ENCODE measurements around the gene CCDC47. TPM values are rescaled to one million over a fixed set of nuclear protein-coding genes. Genes with fewer than 3 reads are reported as not detected.

CCDC47 gene
- total RNA-seq, 1 experiment from 2014 or later: 117 TPM

GRCh38 chr17:63785556-63785955, 12.2 kb upstream of the CCDC47 start:
- ChIA-PET CTCF (interaction anchor here (1.3 kb wide), 1 partner anchor 49 kb away, joined by 4 read pairs; no protein-coding TSS in a partner anchor), RAD21 (ENCODE audit: low non-redundant PET in 1 of 2, low total read pairs in 2 of 2, uncharacterized antibody in 2 of 2, unreplicated experiment in 2 of 2) (no interaction called here), POLR2A (interaction anchor here (5.8 kb wide), 1 partner anchor 12 kb away, joined by 42 read pairs; the partner anchor contains the start of genes CCDC47 and DDX42)
- Histone ChIP-seq H3K9ac (ENCODE audit: low read length) (no peak overlapping the region), H2AFZ (ENCODE audit: low read depth, low read length, poor library complexity, severe bottlenecking) (no peak overlapping the region), H3K4me1 (ENCODE audit: control insufficient read depth in 1 of 2, insufficient read depth in 2 of 2, low read length in 2 of 2) (peaks cover 13 to 60% of the 10 kb centered on the region in 2 experiments), H3K27me3 (ENCODE audit: insufficient read depth, low read length) (no peaks in the 10 kb centered on the region), H3K79me2 (ENCODE audit: insufficient read depth, low read length) (peaks cover 100% of the 10 kb centered on the region), H3K27ac (ENCODE audit: low read depth, low read length) (no peak overlapping the region), H3K9me3 (ENCODE audit: control insufficient read depth in 1 of 2, insufficient read depth in 1 of 2, low read depth in 1 of 2, low read length in 2 of 2) (no peaks in the 10 kb centered on the region), H4K20me1 (ENCODE audit: insufficient read depth) (peaks cover 43% of the 10 kb centered on the region; the same call in 1 of the 2 replicates), H3K9me2 (ENCODE audit: insufficient read depth) (no peaks in the 10 kb centered on the region), H3K4me3 (replicated peaks in 1 of 2; ENCODE audit: low read depth in 1 of 2, low read length in 2 of 2) (no peak overlapping the region), H3K36me3 (ENCODE audit: control insufficient read depth in 1 of 2, insufficient read depth in 2 of 2, low read length in 2 of 2) (peaks cover 32 to 46% of the 10 kb centered on the region in 2 experiments; a peak in 3 of 4 replicates), H3K4me2 (ENCODE audit: low read length) (no peak overlapping the region)
- no peak for ATAC-seq
- DNase-seq (ENCODE audit: low read depth, low spot score): no peak
- TF ChIP-seq ELF1 (IDR thresholded peaks at IDR 0.05; ENCODE audit: borderline replicate concordance, low read depth): no peak
- TF ChIP-seq ZNF274 (IDR thresholded peaks at IDR 0.05; ENCODE audit: low read depth, low read length): no peak
- no peak for TF ChIP-seq SP1 (IDR thresholded peaks at IDR 0.05; ENCODE audit: low read depth)
- TF ChIP-seq POLR2A (IDR thresholded peaks at IDR 0.05; ENCODE audit: borderline replicate concordance, extremely low read depth, insufficient read depth, insufficient read length): no peak
- no peak for TF ChIP-seq EZH2 (IDR thresholded peaks at IDR 0.05)
- TF ChIP-seq, protein P1, sequence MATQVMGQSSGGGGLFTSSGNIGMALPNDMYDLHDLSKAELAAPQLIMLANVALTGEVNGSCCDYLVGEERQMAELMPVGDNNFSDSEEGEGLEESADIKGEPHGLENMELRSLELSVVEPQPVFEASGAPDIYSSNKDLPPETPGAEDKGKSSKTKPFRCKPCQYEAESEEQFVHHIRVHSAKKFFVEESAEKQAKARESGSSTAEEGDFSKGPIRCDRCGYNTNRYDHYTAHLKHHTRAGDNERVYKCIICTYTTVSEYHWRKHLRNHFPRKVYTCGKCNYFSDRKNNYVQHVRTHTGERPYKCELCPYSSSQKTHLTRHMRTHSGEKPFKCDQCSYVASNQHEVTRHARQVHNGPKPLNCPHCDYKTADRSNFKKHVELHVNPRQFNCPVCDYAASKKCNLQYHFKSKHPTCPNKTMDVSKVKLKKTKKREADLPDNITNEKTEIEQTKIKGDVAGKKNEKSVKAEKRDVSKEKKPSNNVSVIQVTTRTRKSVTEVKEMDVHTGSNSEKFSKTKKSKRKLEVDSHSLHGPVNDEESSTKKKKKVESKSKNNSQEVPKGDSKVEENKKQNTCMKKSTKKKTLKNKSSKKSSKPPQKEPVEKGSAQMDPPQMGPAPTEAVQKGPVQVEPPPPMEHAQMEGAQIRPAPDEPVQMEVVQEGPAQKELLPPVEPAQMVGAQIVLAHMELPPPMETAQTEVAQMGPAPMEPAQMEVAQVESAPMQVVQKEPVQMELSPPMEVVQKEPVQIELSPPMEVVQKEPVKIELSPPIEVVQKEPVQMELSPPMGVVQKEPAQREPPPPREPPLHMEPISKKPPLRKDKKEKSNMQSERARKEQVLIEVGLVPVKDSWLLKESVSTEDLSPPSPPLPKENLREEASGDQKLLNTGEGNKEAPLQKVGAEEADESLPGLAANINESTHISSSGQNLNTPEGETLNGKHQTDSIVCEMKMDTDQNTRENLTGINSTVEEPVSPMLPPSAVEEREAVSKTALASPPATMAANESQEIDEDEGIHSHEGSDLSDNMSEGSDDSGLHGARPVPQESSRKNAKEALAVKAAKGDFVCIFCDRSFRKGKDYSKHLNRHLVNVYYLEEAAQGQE (IDR thresholded peaks at IDR 0.05; ENCODE audit: low read depth): no peak
- no peak for TF ChIP-seq EZH2phosphoT487 (IDR thresholded peaks at IDR 0.05; ENCODE audit: borderline replicate concordance)
- no peak for TF ChIP-seq MAX (IDR thresholded peaks at IDR 0.05)
- TF ChIP-seq EGR1 (IDR thresholded peaks at IDR 0.05; ENCODE audit: low read depth): no peak
- TF ChIP-seq FOSL1 (IDR thresholded peaks at IDR 0.05; ENCODE audit: low read depth): no peak
- TF ChIP-seq, protein P2, sequence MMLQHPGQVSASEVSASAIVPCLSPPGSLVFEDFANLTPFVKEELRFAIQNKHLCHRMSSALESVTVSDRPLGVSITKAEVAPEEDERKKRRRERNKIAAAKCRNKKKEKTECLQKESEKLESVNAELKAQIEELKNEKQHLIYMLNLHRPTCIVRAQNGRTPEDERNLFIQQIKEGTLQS (IDR thresholded peaks at IDR 0.05): no peak
- no peak for TF ChIP-seq ZFX (IDR thresholded peaks at IDR 0.05)
- TF ChIP-seq POLR2AphosphoS5 (IDR thresholded peaks at IDR 0.05; ENCODE audit: low read depth, low read length): no peak
- intact Hi-C loops (cut with micrococcal nuclease): no loop called here
- BruUV-seq (replicated peaks): no TSS peak
